Measurements from ENCODE around the gene NCAM1.

GRCh38 chr11:112968941-112969713, 7.9 kb downstream of the NCAM1 start:
- no peak for TF ChIP-seq POLR2A (IDR thresholded peaks at IDR 0.05; ENCODE audit: low read depth, low read length)
- TF ChIP-seq CTCF (IDR thresholded peaks at IDR 0.05; ENCODE audit: extremely low read depth in 1 of 2, insufficient read depth in 1 of 2, low read depth in 1 of 2, low read length in 2 of 2): no peak

Measured in endothelial cell of umbilical vein (primary cell).